ENCODE results near the gene IGHMBP2. TPM values are rescaled to one million over a fixed set of nuclear protein-coding genes. Genes with fewer than 3 reads are reported as not detected.

IGHMBP2 gene
- total RNA-seq, 2 experiments from 2014 or later = 21.1 to 24.9 TPM

GRCh38 chr11:68908273-68908672 lies 4.6 kb downstream of the IGHMBP2 start:
- ATAC-seq (no peak), DNase-seq (no peak)
- H3K27me3 Mint-ChIP-seq = no peaks in the 10 kb centered on the region
- CTCF ChIA-PET = no interaction called here
- no peak for TF ChIP-seq CTCF (IDR thresholded peaks at IDR 0.05)
- no peaks in the 10 kb centered on the region for H3K9me3 Mint-ChIP-seq
- H3K4me3 Mint-ChIP-seq = no peak overlapping the region
- POLR2A ChIA-PET = no interaction called here
- no peak overlapping the region for H3K27ac Mint-ChIP-seq
- H3K36me3 Mint-ChIP-seq (ENCODE audit: low read depth) = peaks cover 26% of the 10 kb centered on the region
- intact Hi-C loops (cut with micrococcal nuclease) = no loop called here
- peaks cover 11% of the 10 kb centered on the region for H3K4me1 Mint-ChIP-seq (ENCODE audit: low read depth)

- intact Hi-C loops (cut with micrococcal nuclease) = no loop called here
- ATAC-seq (no peak), DNase-seq (no peak)
- ChIA-PET POLR2A (interaction anchor here (1.0 kb wide), 1 partner anchor 124 kb away, joined by 3 read pairs; no protein-coding TSS in a partner anchor), CTCF (no interaction called here)
- Mint-ChIP-seq H3K4me3 (no peak overlapping the region), H3K27me3 (no peaks in the 10 kb centered on the region), H3K36me3 (ENCODE audit: low read depth) (peaks cover 30% of the 10 kb centered on the region), H3K27ac (no peak overlapping the region), H3K9me3 (no peaks in the 10 kb centered on the region), H3K4me1 (ENCODE audit: low read depth) (no peaks in the 10 kb centered on the region)
- no peak for TF ChIP-seq CTCF (IDR thresholded peaks at IDR 0.05)
Observed at GRCh38 chr11:68910965-68911364, 7.3 kb downstream of the IGHMBP2 start.

- H3K27me3 Mint-ChIP-seq = no peaks in the 10 kb centered on the region
- ChIA-PET POLR2A (interaction anchor here (1.0 kb wide), 1 partner anchor 123 kb away, joined by 3 read pairs; no protein-coding TSS in a partner anchor), CTCF (no interaction called here)
- no peak overlapping the region for H3K4me3 Mint-ChIP-seq
- H3K9me3 Mint-ChIP-seq = no peaks in the 10 kb centered on the region
- ATAC-seq (no peak), DNase-seq (no peak)
- no peak overlapping the region for H3K27ac Mint-ChIP-seq
- intact Hi-C loops (cut with micrococcal nuclease) = no loop called here
- TF ChIP-seq CTCF (IDR thresholded peaks at IDR 0.05) = no peak
- H3K36me3 Mint-ChIP-seq (ENCODE audit: low read depth) = peaks cover 34% of the 10 kb centered on the region
- no peaks in the 10 kb centered on the region for H3K4me1 Mint-ChIP-seq (ENCODE audit: low read depth)
Observed at GRCh38 chr11:68911731-68912130, 8.0 kb downstream of the IGHMBP2 start.

GRCh38 chr11:68912254-68912653 lies 8.6 kb downstream of the IGHMBP2 start:
- no peak for ATAC-seq

GRCh38 chr11:68913188-68913587 lies 9.5 kb downstream of the IGHMBP2 start:
- DNase-seq (no peak), ATAC-seq (no peak)
- intact Hi-C loops (cut with micrococcal nuclease) = no loop called here
- Mint-ChIP-seq H3K27me3 (no peaks in the 10 kb centered on the region), H3K36me3 (ENCODE audit: low read depth) (peaks cover 36% of the 10 kb centered on the region), H3K27ac (no peak overlapping the region), H3K4me3 (no peak overlapping the region), H3K9me3 (no peaks in the 10 kb centered on the region), H3K4me1 (ENCODE audit: low read depth) (no peaks in the 10 kb centered on the region)
- POLR2A ChIA-PET = interaction anchor here (0.6 kb wide), 1 partner anchor 110 kb away, joined by 3 read pairs; no protein-coding TSS in a partner anchor
- no peak for TF ChIP-seq CTCF (IDR thresholded peaks at IDR 0.05)
- CTCF ChIA-PET = interaction anchor here (1.1 kb wide), 1 partner anchor 9 kb away, joined by 3 read pairs; the partner anchor contains the start of genes IGHMBP2 and MRPL21

More at GRCh38 chr11:68912254-68912653, 8.6 kb downstream of the IGHMBP2 start:
- DNase-seq = no peak
- Mint-ChIP-seq H3K4me3 (no peak overlapping the region), H3K36me3 (ENCODE audit: low read depth) (peaks cover 35% of the 10 kb centered on the region), H3K27me3 (no peaks in the 10 kb centered on the region), H3K27ac (no peak overlapping the region), H3K4me1 (ENCODE audit: low read depth) (no peaks in the 10 kb centered on the region), H3K9me3 (no peaks in the 10 kb centered on the region)
- intact Hi-C loops (cut with micrococcal nuclease) = no loop called here
- ChIA-PET CTCF (no interaction called here), POLR2A (no interaction called here)
- TF ChIP-seq CTCF (IDR thresholded peaks at IDR 0.05) = no peak
